Activated CD4-positive, alpha-beta T cell treated with anti-CD3 and anti-CD28 coated beads, Interleukin-2, amount 10 ng/mL, durations not matched to agents 24 days and 14 days (primary cell): ENCODE measurements around the gene TMEM239. TPM values are rescaled to one million over a fixed set of nuclear protein-coding genes. Genes with fewer than 3 reads are reported as not detected.

Experiments used
- DNase-seq: peaks from one replicate; pipeline ENCODE4 v3.0.0; 2022
- H3K27ac Mint-ChIP-seq: one replicate; pipeline ENCODE4 v1.8.0; 2022; ENCODE audit warnings: mild to moderate bottlenecking, mixed read lengths
- H3K27me3 Mint-ChIP-seq: one replicate; pipeline ENCODE4 v1.8.0; 2022; ENCODE audit warnings: mixed read lengths
- H3K36me3 Mint-ChIP-seq: one replicate; pipeline ENCODE4 v1.8.0; 2022; ENCODE audit warnings: low read depth, mild to moderate bottlenecking, mixed read lengths
- H3K4me1 Mint-ChIP-seq: one replicate; pipeline ENCODE4 v1.8.0; 2021; ENCODE audit warnings: mixed read lengths
- H3K4me3 Mint-ChIP-seq: one replicate; pipeline ENCODE4 v1.8.0; 2022; ENCODE audit warnings: mild to moderate bottlenecking, moderate library complexity, mixed read lengths
- H3K9me3 Mint-ChIP-seq: one replicate; pipeline ENCODE4 v1.8.0; 2021; ENCODE audit warnings: mixed read lengths
- intact Hi-C: fragments of 100-400 bp; cut with micrococcal nuclease; formaldehyde crosslinking; loops from one replicate; pipeline ENCODE4 v1.15.1; 2023
- total RNA-seq: library from RNA; stranded (reverse); gene quantifications from 2 replicates; pipeline ENCODE4 v1.2.3, GENCODE V29; 2022

TMEM239 gene
- total RNA-seq, 1 donor from 2014 or later = not detected

- Mint-ChIP-seq H3K4me1 (peaks cover 10% of the 10 kb centered on the region), H3K27ac (no peak overlapping the region), H3K27me3 (peaks cover 46% of the 10 kb centered on the region), H3K9me3 (no peaks in the 10 kb centered on the region), H3K4me3 (no peak overlapping the region), H3K36me3 (peaks cover 2% of the 10 kb centered on the region)
- intact Hi-C loops = no loop called here
- DNase-seq = no peak
These were observed 20.7 kb upstream of the TMEM239 start for GRCh38 chr20:2795451-2795850.

GRCh38 chr20:2796011-2796660 is 20.0 kb upstream of the TMEM239 start:
- H3K27me3 Mint-ChIP-seq = peaks cover 47% of the 10 kb centered on the region
- intact Hi-C loops = no loop called here
- no peak for DNase-seq
- H3K4me3 Mint-ChIP-seq = no peak overlapping the region
- no peak overlapping the region for H3K27ac Mint-ChIP-seq
- peaks cover 16% of the 10 kb centered on the region for H3K4me1 Mint-ChIP-seq
- peaks cover 2% of the 10 kb centered on the region for H3K36me3 Mint-ChIP-seq
- no peaks in the 10 kb centered on the region for H3K9me3 Mint-ChIP-seq

- no peak for DNase-seq
- Mint-ChIP-seq H3K4me1 (peaks cover 21% of the 10 kb centered on the region), H3K36me3 (peaks cover 2% of the 10 kb centered on the region), H3K4me3 (no peak overlapping the region), H3K27ac (no peak overlapping the region), H3K9me3 (no peaks in the 10 kb centered on the region), H3K27me3 (peaks cover 47% of the 10 kb centered on the region)
- intact Hi-C loops = no loop called here
These were observed 18.8 kb upstream of the TMEM239 start for GRCh38 chr20:2797136-2797983.

GRCh38 chr20:2798095-2798805 is 17.9 kb upstream of the TMEM239 start:
- H3K27ac Mint-ChIP-seq = no peak overlapping the region

GRCh38 chr20:2798814-2799213 is 17.4 kb upstream of the TMEM239 start:
- intact Hi-C loops = no loop called here
- DNase-seq = no peak
- peak overlapping the region; percentile 2 for H3K4me3 Mint-ChIP-seq
- H3K4me1 Mint-ChIP-seq = peaks cover 21% of the 10 kb centered on the region
- no peak overlapping the region for H3K27ac Mint-ChIP-seq
- no peaks in the 10 kb centered on the region for H3K9me3 Mint-ChIP-seq
- H3K27me3 Mint-ChIP-seq = peaks cover 46% of the 10 kb centered on the region
- peaks cover 3% of the 10 kb centered on the region for H3K36me3 Mint-ChIP-seq

More at GRCh38 chr20:2798095-2798805, 17.9 kb upstream of the TMEM239 start:
- H3K4me1 Mint-ChIP-seq = peaks cover 21% of the 10 kb centered on the region
- peaks cover 47% of the 10 kb centered on the region for H3K27me3 Mint-ChIP-seq
- no peaks in the 10 kb centered on the region for H3K9me3 Mint-ChIP-seq
- no peak for DNase-seq
- no peak overlapping the region for H3K4me3 Mint-ChIP-seq
- intact Hi-C loops = no loop called here
- H3K36me3 Mint-ChIP-seq = peaks cover 3% of the 10 kb centered on the region

- H3K4me1 Mint-ChIP-seq = peaks cover 21% of the 10 kb centered on the region
- H3K27me3 Mint-ChIP-seq = peaks cover 51% of the 10 kb centered on the region
- no peak overlapping the region for H3K27ac Mint-ChIP-seq
- H3K9me3 Mint-ChIP-seq = no peaks in the 10 kb centered on the region
- no peak for DNase-seq
- peak overlapping the region; percentile 88 for H3K4me3 Mint-ChIP-seq
- intact Hi-C loops = no loop called here
- peaks cover 3% of the 10 kb centered on the region for H3K36me3 Mint-ChIP-seq
These were observed 16.9 kb upstream of the TMEM239 start for GRCh38 chr20:2799271-2799670.

- Mint-ChIP-seq H3K36me3 (peaks cover 3% of the 10 kb centered on the region), H3K4me3 (peak overlapping the region; percentile 88), H3K9me3 (no peaks in the 10 kb centered on the region), H3K27ac (peak overlapping the region; percentile 79), H3K4me1 (peaks cover 21% of the 10 kb centered on the region), H3K27me3 (peaks cover 55% of the 10 kb centered on the region)
- no peak for DNase-seq
- intact Hi-C loops = no loop called here
These were observed 16.3 kb upstream of the TMEM239 start for GRCh38 chr20:2799688-2800520.

GRCh38 chr20:2800521-2801285 is 15.5 kb upstream of the TMEM239 start, which contains the start of gene CPXM1:
CPXM1 (minus strand) TSS chr20:2800627; CDS start chr20:2800572, 55 bp downstream.
- peak within 1 kb of the TSS; percentile 79 for H3K27ac Mint-ChIP-seq
- H3K9me3 Mint-ChIP-seq = no peaks in the 10 kb centered on the region
- H3K4me3 Mint-ChIP-seq = peak within 1 kb of the TSS; percentile 88
- H3K4me1 Mint-ChIP-seq = peaks cover 21% of the 10 kb centered on the region
- DNase-seq = peak; percentile 66
- H3K27me3 Mint-ChIP-seq = peaks cover 59% of the 10 kb centered on the region
- intact Hi-C loops = no loop called here
- peaks cover 3% of the 10 kb centered on the region for H3K36me3 Mint-ChIP-seq

- Mint-ChIP-seq H3K4me3 (peak overlapping the region; percentile 75), H3K27ac (peak overlapping the region; percentile 59), H3K9me3 (no peaks in the 10 kb centered on the region), H3K27me3 (peaks cover 64% of the 10 kb centered on the region), H3K4me1 (peaks cover 21% of the 10 kb centered on the region), H3K36me3 (peaks cover 3% of the 10 kb centered on the region)
- DNase-seq = no peak
- intact Hi-C loops = no loop called here
These were observed 14.9 kb upstream of the TMEM239 start for GRCh38 chr20:2801286-2801728.

GRCh38 chr20:2804041-2804828 is 11.9 kb upstream of the TMEM239 start:
- Mint-ChIP-seq H3K4me1 (peaks cover 18% of the 10 kb centered on the region), H3K27ac (no peak overlapping the region)
- intact Hi-C loops = no loop called here

GRCh38 chr20:2804852-2805688 is 11.1 kb upstream of the TMEM239 start:
- peaks cover 12% of the 10 kb centered on the region for H3K4me1 Mint-ChIP-seq
- DNase-seq = no peak
- H3K9me3 Mint-ChIP-seq = no peaks in the 10 kb centered on the region
- intact Hi-C loops = no loop called here
- H3K27me3 Mint-ChIP-seq = peaks cover 51% of the 10 kb centered on the region
- no peak overlapping the region for H3K27ac Mint-ChIP-seq
- no peak overlapping the region for H3K4me3 Mint-ChIP-seq
- peaks cover 2% of the 10 kb centered on the region for H3K36me3 Mint-ChIP-seq

More at GRCh38 chr20:2804041-2804828, 11.9 kb upstream of the TMEM239 start:
- no peak for DNase-seq
- Mint-ChIP-seq H3K27me3 (peaks cover 60% of the 10 kb centered on the region), H3K36me3 (peaks cover 3% of the 10 kb centered on the region), H3K4me3 (no peak overlapping the region), H3K9me3 (no peaks in the 10 kb centered on the region)
